H1 (cell line): ENCODE results near the gene NKX2-4. TPM values are rescaled to one million over a fixed set of nuclear protein-coding genes. Genes with fewer than 3 reads are reported as not detected.

Source experiments
- CTCF ChIA-PET: fragments of 300-600 bp; sonication (Branson Sonifier 250); formaldehyde crosslinking; loops from one replicate; lab custom pipeline; 2021; ENCODE audit not compliant: partially characterized antibody; lab: Charles Lee
- POLR2A ChIA-PET: fragments of 300-600 bp; sonication (Branson Sonifier 250); formaldehyde crosslinking; loops from one replicate; lab custom pipeline; 2021; ENCODE audit warnings: inconsistent platforms; ENCODE audit not compliant: partially characterized antibody; lab: Charles Lee
- DNase-seq, 2 experiments: peaks; one replicate each; pipeline versions ENCODE4 v3.0.0 to v3.0.0-alpha.2; 2010 to 2022; ENCODE audit warnings: low spot score in 2 of 2, low read depth in 1 of 2, mixed read lengths in 1 of 2
- FAIRE-seq: peaks from 2 replicates; lab custom pipeline; 2011; peaks lifted over from hg19 to GRCh38; lab: Jason Lieb, UNC
- H2AFZ ChIP-seq: 2 replicates; pipeline ENCODE4 v1.8.1; 2012; ENCODE audit warnings: low read length, inconsistent platforms
- H2AK5ac ChIP-seq: 2 replicates; pipeline ENCODE4 v1.6.1; 2013; ENCODE audit warnings: low read depth, low read length
- H2BK120ac ChIP-seq: replicated peaks from 2 replicates; pipeline ENCODE3; 2013; ENCODE audit warnings: low read depth, low read length, inconsistent platforms
- H2BK12ac ChIP-seq: 2 replicates; pipeline ENCODE4 v1.6.1; 2013; ENCODE audit warnings: low read depth, low read length
- H2BK15ac ChIP-seq: 2 replicates; pipeline ENCODE4 v1.6.1; 2013; ENCODE audit warnings: low read length
- H2BK20ac ChIP-seq: 2 replicates; pipeline ENCODE4 v1.6.1; 2013; ENCODE audit warnings: low read length
- H2BK5ac ChIP-seq: 2 replicates; pipeline ENCODE4 v1.6.1; 2013; ENCODE audit warnings: low read depth, low read length
- H3K14ac ChIP-seq: 2 replicates; pipeline ENCODE4 v1.6.1; 2013; ENCODE audit warnings: inconsistent platforms; ENCODE audit not compliant: insufficient read length
- H3K18ac ChIP-seq: 2 replicates; pipeline ENCODE4 v1.6.1; 2013; ENCODE audit warnings: low read length; ENCODE audit errors: extremely low read depth
- H3K23ac ChIP-seq: 2 replicates; pipeline ENCODE4 v1.6.1; 2013; ENCODE audit warnings: inconsistent platforms; ENCODE audit not compliant: insufficient read length
- H3K23me2 ChIP-seq: 2 replicates; pipeline ENCODE4 v1.6.1; 2013; ENCODE audit warnings: low read depth, low read length
- H3K27ac ChIP-seq: 2 replicates; pipeline ENCODE4 v1.6.1; 2011; ENCODE audit warnings: low read depth, low read length, inconsistent platforms
- H3K27me3 ChIP-seq, 4 experiments: replicated peaks in 1 of 4; 1 replicate in 1 of 4; 2 replicates in 3 of 4; pipeline versions ENCODE4 v1.6.1 to v1.8.1; 2011 to 2013; ENCODE audit warnings: low read length in 3 of 4, mild to moderate bottlenecking in 3 of 4, inconsistent platforms in 2 of 4, mixed read lengths in 2 of 4, moderate library complexity in 1 of 4; ENCODE audit not compliant: control insufficient read depth in 3 of 4, insufficient read depth in 3 of 4; ENCODE audit errors: extremely low read depth in 1 of 4
- H3K36me3 ChIP-seq, 4 experiments: 2 replicates each; pipeline versions ENCODE4 v1.6.1 to v1.8.1; 2011 to 2013; ENCODE audit warnings: mild to moderate bottlenecking in 4 of 4, low read length in 3 of 4, moderate library complexity in 2 of 4, control low read depth in 1 of 4, inconsistent platforms in 1 of 4; ENCODE audit not compliant: insufficient read depth in 4 of 4, control insufficient read depth in 2 of 4
- H3K4ac ChIP-seq: replicated peaks from 2 replicates; pipeline ENCODE3; 2013; ENCODE audit warnings: low read length, low read depth, mixed read lengths, inconsistent platforms; ENCODE audit not compliant: insufficient read length
- H3K4me1 ChIP-seq, 4 experiments: replicated peaks in 1 of 4; 1 replicate in 1 of 4; 2 replicates in 3 of 4; pipeline versions ENCODE4 v1.6.1 to v1.8.1; 2011 to 2013; ENCODE audit warnings: low read length in 3 of 4, inconsistent platforms in 2 of 4, mixed read lengths in 1 of 4; ENCODE audit not compliant: insufficient read depth in 4 of 4, control insufficient read depth in 3 of 4
- H3K4me2 ChIP-seq, 2 experiments: 2 replicates each; pipeline versions ENCODE4 v1.6.1 to v1.8.1; 2011 to 2013; ENCODE audit warnings: low read depth in 2 of 2, low read length in 2 of 2, control low read depth in 1 of 2, inconsistent platforms in 1 of 2, mild to moderate bottlenecking in 1 of 2; ENCODE audit not compliant: insufficient read depth in 1 of 2
- H3K4me3 ChIP-seq, 4 experiments: fragments of 200-600, 300-600 bp in 1 of 4; sonication (generic), shearing (Covaris generic), sonication (Bioruptor Twin) in 1 of 4; 2 replicates each; pipeline versions ENCODE4 v1.5.1 to v1.8.1; 2011 to 2016; ENCODE audit warnings: low read length in 4 of 4, low read depth in 3 of 4, control low read depth in 2 of 4, inconsistent platforms in 2 of 4, mild to moderate bottlenecking in 2 of 4, mixed read lengths in 1 of 4, moderate library complexity in 1 of 4; ENCODE audit not compliant: insufficient read depth in 2 of 4; ENCODE audit errors: extremely low read depth in 1 of 4
- H3K56ac ChIP-seq: replicated peaks from 2 replicates; pipeline ENCODE3; 2013; ENCODE audit warnings: low read depth, mild to moderate bottlenecking, mixed read lengths, low read length, inconsistent platforms; ENCODE audit not compliant: insufficient read length
- H3K79me1 ChIP-seq: 2 replicates; pipeline ENCODE4 v1.6.1; 2013; ENCODE audit warnings: low read depth, low read length, control low read depth
- H3K79me2 ChIP-seq, 2 experiments: 2 replicates each; pipeline versions ENCODE4 v1.6.1 to v1.8.1; 2012 to 2013; ENCODE audit warnings: low read length in 2 of 2, mild to moderate bottlenecking in 2 of 2, inconsistent platforms in 1 of 2; ENCODE audit not compliant: insufficient read depth in 2 of 2, control insufficient read depth in 1 of 2
- H3K9ac ChIP-seq, 4 experiments: replicated peaks in 1 of 4; 1 replicate in 1 of 4; 2 replicates in 3 of 4; pipeline versions ENCODE4 v1.6.1 to v1.8.1; 2011 to 2013; ENCODE audit warnings: low read depth in 3 of 4, low read length in 3 of 4, control low read depth in 2 of 4, mild to moderate bottlenecking in 2 of 4, moderate library complexity in 2 of 4, inconsistent platforms in 1 of 4; ENCODE audit errors: extremely low read depth in 1 of 4
- H3K9me3 ChIP-seq, 2 experiments: 2 replicates each; pipeline versions ENCODE4 v1.6.1 to v1.8.1; 2012 to 2013; ENCODE audit warnings: mild to moderate bottlenecking in 2 of 2, moderate library complexity in 2 of 2, control low read depth in 1 of 2, inconsistent platforms in 1 of 2, low read depth in 1 of 2, low read length in 1 of 2, mixed read lengths in 1 of 2; ENCODE audit not compliant: insufficient read depth in 2 of 2
- H4K20me1 ChIP-seq, 2 experiments: replicated peaks in 1 of 2; 2 replicates each; pipeline versions ENCODE3 to v1.8.1; 2011 to 2013; ENCODE audit warnings: inconsistent platforms in 2 of 2, low read length in 2 of 2, mild to moderate bottlenecking in 1 of 2; ENCODE audit not compliant: insufficient read depth in 2 of 2, control insufficient read depth in 1 of 2
- H4K5ac ChIP-seq: 2 replicates; pipeline ENCODE4 v1.6.1; 2013; ENCODE audit warnings: low read length, low read depth, mixed read lengths, inconsistent platforms; ENCODE audit not compliant: insufficient read length
- H4K8ac ChIP-seq: 2 replicates; pipeline ENCODE4 v1.8.0; 2013; ENCODE audit warnings: mild to moderate bottlenecking, moderate library complexity, low read length, inconsistent platforms; ENCODE audit not compliant: insufficient read depth; ENCODE audit errors: extremely low read depth
- H4K91ac ChIP-seq: replicated peaks from 2 replicates; pipeline ENCODE3; 2013; ENCODE audit warnings: low read length, mixed read lengths, inconsistent platforms; ENCODE audit not compliant: insufficient read length
- CEBPB ChIP-seq: IDR thresholded peaks from 2 replicates; pipeline ENCODE4 v1.6.1; 2012; ENCODE audit warnings: low read depth, low read length
- CTBP2 ChIP-seq: IDR thresholded peaks from 2 replicates; pipeline ENCODE4 v1.7.0; 2011; ENCODE audit warnings: borderline replicate concordance, mild to moderate bottlenecking, moderate library complexity, mixed read lengths, low read length; ENCODE audit not compliant: insufficient read depth, insufficient read length
- EZH2 ChIP-seq: fragments of 200-600 bp; sonication (generic); IDR thresholded peaks from 2 replicates; pipeline ENCODE4 v1.7.1; 2012; ENCODE audit warnings: low read depth, mild to moderate bottlenecking, moderate library complexity, low read length, inconsistent platforms; ENCODE audit not compliant: severe bottlenecking
- FOSL1 ChIP-seq: IDR thresholded peaks from 2 replicates; pipeline ENCODE4 v1.6.1; 2011; ENCODE audit warnings: mild to moderate bottlenecking, low read depth, low read length, moderate library complexity; ENCODE audit not compliant: insufficient read depth
- HDAC2 ChIP-seq, 2 experiments: fragments of 300-600 bp in 1 of 2; sonication (generic) in 1 of 2; IDR thresholded peaks; 2 replicates each; pipeline ENCODE4 v1.6.1; 2011 to 2012; ENCODE audit warnings: low read depth in 2 of 2, low read length in 2 of 2, mild to moderate bottlenecking in 2 of 2, moderate library complexity in 2 of 2, borderline replicate concordance in 1 of 2, inconsistent platforms in 1 of 2
- JUND ChIP-seq: IDR thresholded peaks from 2 replicates; pipeline ENCODE4 v1.6.1; 2011; ENCODE audit warnings: mild to moderate bottlenecking, improper control_type of control experiment, low read length
- KDM5A ChIP-seq: fragments of 200-600 bp; IDR thresholded peaks from 2 replicates; pipeline ENCODE4 v1.7.1; 2012; ENCODE audit warnings: mild to moderate bottlenecking, low read length, inconsistent platforms, mixed read lengths
- MAFK ChIP-seq: IDR thresholded peaks from 2 replicates; pipeline ENCODE4 v1.6.1; 2012; ENCODE audit warnings: low read depth, mild to moderate bottlenecking, improper control_type of control experiment, low read length
- PHF8 ChIP-seq: fragments of 200-600 bp; sonication (generic); conservative IDR thresholded peaks from 2 replicates; pipeline ENCODE4 v1.7.1; 2012; ENCODE audit warnings: low read depth, mild to moderate bottlenecking, inconsistent platforms, low read length, moderate library complexity
- POU5F1 ChIP-seq: IDR thresholded peaks from 2 replicates; pipeline ENCODE4 v1.6.1; 2011; ENCODE audit warnings: low read depth, mild to moderate bottlenecking, low read length, moderate library complexity
- RXRA ChIP-seq: IDR thresholded peaks from 2 replicates; pipeline ENCODE4 v1.6.1; 2011; ENCODE audit warnings: low read depth, mild to moderate bottlenecking, low read length, moderate library complexity; ENCODE audit not compliant: insufficient read depth
- SP1 ChIP-seq: IDR thresholded peaks from 2 replicates; pipeline ENCODE4 v1.6.1; 2011; ENCODE audit warnings: low read depth, low read length
- SUZ12 ChIP-seq: fragments of 200-600 bp; sonication (generic); IDR thresholded peaks from 2 replicates; pipeline ENCODE4 v1.6.1; 2012; ENCODE audit warnings: mild to moderate bottlenecking, inconsistent platforms, low read length, moderate library complexity, mixed read lengths
- TCF12 ChIP-seq: IDR thresholded peaks from 2 replicates; pipeline ENCODE4 v1.6.1; 2011; ENCODE audit warnings: low read depth, mild to moderate bottlenecking, low read length
- WGBS, 2 experiments: shearing (Covaris generic) in 1 of 2; methylation state at CpG; one replicate each; pipeline versions ENCODE4 v1.1.6 to v1.1.7; 2013 to 2015; ENCODE audit warnings: low lambda C conversion rate in 2 of 2, mixed read lengths in 2 of 2, inconsistent platforms in 1 of 2, low coverage in 1 of 2, missing lambda C conversion rate in 1 of 2; ENCODE audit not compliant: insufficient replicate concordance in 2 of 2, insufficient coverage in 1 of 2, insufficient read length in 1 of 2; ENCODE audit errors: extremely low coverage in 1 of 2, missing lambda C conversion rate in 1 of 2; 5-methylcytosine and 5-hydroxymethylcytosine counted together
- polyA plus RNA-seq, 7 experiments: library from polyadenylated mRNA; depleted of rRNA in 3 of 7; stranded (reverse) in 5 of 7; unstranded in 2 of 7; fragments of >200 nt in 5 of 7; fragments of 200-250 nt in 2 of 7; gene quantifications; 1 replicate in 5 of 7; 2 replicates in 1 of 7; 4 replicates in 1 of 7; pipeline versions ENCODE4 v1.2.1 to v1.2.3, GENCODE V29; 2011 to 2013; ENCODE audit warnings: missing spikeins in 2 of 7, mixed read lengths in 2 of 7
- total RNA-seq: library from RNA; stranded (reverse); fragmentation: NEBNext Ultra II Directional; extraction: Animal tissue kit (Norgen Biotek cat#: 25700); gene quantifications from 2 replicates; pipeline ENCODE4 v1.2.1, GENCODE V29; 2021

Gene NKX2-4
- total and polyA plus RNA-seq, 2 of the 8 experiments (the other 6 are each of a cell fraction or from before 2014, with no cell fraction given) = 0.12 to 0.37 TPM

- CTCF ChIA-PET = interaction anchor here (0.6 to 2.3 kb wide), 4 partner anchors 27 to 508 kb away, joined by 3 to 7 read pairs (median 3); no protein-coding TSS in a partner anchor
- no peak overlapping the region for H4K8ac ChIP-seq
- no peak overlapping the region for H3K27ac ChIP-seq
- H3K56ac ChIP-seq = no peak overlapping the region
- peaks cover 5 to 6% of the 10 kb centered on the region in 2 experiments for H4K20me1 ChIP-seq
- H3K9me3 ChIP-seq = no peaks in the 10 kb centered on the region
- H3K14ac ChIP-seq = no peak overlapping the region
- H2BK20ac ChIP-seq = no peak overlapping the region
- H3K4me1 ChIP-seq = no peaks in the 10 kb centered on the region
- POLR2A ChIA-PET = interaction anchor here (1.5 kb wide), 1 partner anchor 11 kb away, joined by 3 read pairs; no protein-coding TSS in a partner anchor
- H2BK120ac ChIP-seq = no peak overlapping the region
- no peak overlapping the region for H3K18ac ChIP-seq
- no peak for FAIRE-seq
- H2BK12ac ChIP-seq = no peak overlapping the region
- no peak overlapping the region for H2BK15ac ChIP-seq
- H3K27me3 ChIP-seq = no peaks in the 10 kb centered on the region
- H3K4me2 ChIP-seq = no peak overlapping the region
- no peak overlapping the region for H3K9ac ChIP-seq
- no peak overlapping the region for H2AFZ ChIP-seq
- no peak overlapping the region for H3K4me3 ChIP-seq
- no peak overlapping the region for H2AK5ac ChIP-seq
- peaks cover 3 to 43% of the 10 kb centered on the region in 2 experiments; a peak in 3 of 4 replicates for H3K79me2 ChIP-seq
- no peaks in the 10 kb centered on the region for H3K23me2 ChIP-seq
- peaks cover 0 to 42% (median 14%) of the 10 kb centered on the region in 4 experiments; a peak in 5 of 8 replicates for H3K36me3 ChIP-seq
- 50% methylated on average over 2 of the region's 2 CpGs; no CpG with 5 or more reads in 1 of the 2 experiments for WGBS, 2 experiments
- no peak overlapping the region for H3K4ac ChIP-seq
- H4K5ac ChIP-seq = no peak overlapping the region
- no peak overlapping the region for H4K91ac ChIP-seq
- H2BK5ac ChIP-seq = no peak overlapping the region
- DNase-seq = no peak
- H3K79me1 ChIP-seq = peaks cover 4% of the 10 kb centered on the region; the same call in 1 of the 2 replicates
- no peak overlapping the region for H3K23ac ChIP-seq
- no peak for TF ChIP-seq TCF12
- TF ChIP-seq EZH2 = no peak
- no peak for TF ChIP-seq FOSL1
- TF ChIP-seq SP1 = no peak
- TF ChIP-seq RXRA = no peak
- TF ChIP-seq MAFK = no peak
- TF ChIP-seq POU5F1 = no peak
- no peak for TF ChIP-seq HDAC2 (IDR thresholded peaks at IDR 0.05; ENCODE audit: borderline replicate concordance in 1 of 2, low read depth in 2 of 2, low read length in 2 of 2)
- TF ChIP-seq CTBP2 = no peak
- TF ChIP-seq CEBPB = no peak
- no peak for TF ChIP-seq SUZ12
- no peak for TF ChIP-seq PHF8
- no peak for TF ChIP-seq JUND
- TF ChIP-seq KDM5A = no peak
Measured at GRCh38 chr20:21368791-21369190, 28.5 kb downstream of the NKX2-4 start.
